ENCODE measurements around the gene PCDH15.

Gene PCDH15

DNA sequence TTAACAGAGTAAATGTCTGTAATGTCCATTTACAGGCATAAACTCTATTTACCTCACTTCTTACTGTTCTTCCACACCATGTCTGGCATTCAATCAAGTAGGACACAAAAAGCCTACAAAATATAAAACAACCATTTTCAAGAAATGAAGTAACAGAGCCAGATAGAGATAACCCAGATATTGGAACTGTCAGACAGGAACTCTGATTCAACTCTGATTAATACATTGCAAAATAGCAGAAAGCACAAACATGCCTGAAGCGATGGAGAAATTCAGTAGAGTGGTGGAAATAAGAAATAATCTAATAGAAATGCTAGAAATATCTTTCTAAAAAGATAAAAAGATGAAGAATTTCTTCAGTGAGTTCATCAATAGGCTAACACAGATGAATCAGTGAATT is 964.4 kb downstream of the PCDH15 start:
- no peak for DNase-seq

GRCh38 chr10:53833908-53834307 is 967.1 kb downstream of the PCDH15 start:
- no peak for DNase-seq

- no peak for DNase-seq
Observed at GRCh38 chr10:53827261-53827660, 973.8 kb downstream of the PCDH15 start.

DNA sequence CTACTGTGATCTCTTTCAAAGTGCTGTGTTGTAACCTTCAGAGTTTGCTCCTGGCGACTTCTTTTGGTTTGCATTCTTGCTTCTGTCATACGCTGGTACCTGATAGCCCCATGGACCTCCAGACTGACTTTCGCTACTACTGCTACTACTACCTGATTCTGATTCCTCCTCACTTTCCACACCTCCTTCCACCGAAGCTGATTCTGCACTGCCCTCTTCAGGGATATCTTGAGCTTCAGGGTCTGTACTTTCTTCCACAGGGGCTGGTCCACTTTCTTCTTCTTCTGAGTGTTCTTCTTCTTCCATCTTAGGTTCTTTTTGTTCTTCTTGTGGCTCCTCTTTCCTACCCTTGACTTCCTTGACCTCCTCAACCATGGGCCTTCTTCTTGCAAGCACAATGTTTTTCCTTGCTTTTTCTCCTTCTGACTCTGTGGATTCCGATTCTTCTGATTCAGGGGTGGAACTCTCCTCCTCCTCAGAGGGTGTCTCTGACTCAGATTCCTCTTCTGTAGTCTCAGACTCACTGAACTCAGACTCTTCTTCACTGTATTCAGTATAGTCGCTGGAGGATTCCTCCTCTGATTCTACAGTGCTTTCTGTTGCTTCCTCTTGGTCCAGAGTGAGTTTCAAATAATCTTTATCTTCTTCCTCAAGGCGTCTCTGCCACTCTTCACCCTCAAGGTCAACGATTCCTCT is 992.2 kb downstream of the PCDH15 start:
- DNase-seq = no peak

- DNase-seq = no peak
Observed at GRCh38 chr10:53786236-53786900, 1014.7 kb downstream of the PCDH15 start.

- DNase-seq = no peak
Observed at GRCh38 chr10:53771701-53772100, 1029.3 kb downstream of the PCDH15 start.

GRCh38 chr10:53770903-53771302 is 1030.1 kb downstream of the PCDH15 start:
- no peak for DNase-seq

- no peak for DNase-seq
Observed at GRCh38 chr10:53765311-53765710, 1035.7 kb downstream of the PCDH15 start.

GRCh38 chr10:53754596-53755250 is 1046.3 kb downstream of the PCDH15 start:
- no peak for DNase-seq

Measured in CD4-positive, alpha-beta T cell treated with Interferon gamma for 1 hour (primary cell).